Esophagus muscularis mucosa (tissue), 3 donors: ENCODE results near the gene DIP2C.

ENCODE experiments used
- CTCF ChIP-seq, 3 experiments: fragments of 200-600 bp in 2 of 3; fragments of 450-650 bp in 1 of 3; sonication (generic) in 2 of 3; IDR thresholded peaks; one replicate each; pipeline ENCODE4 v1.5.1; 2017 to 2019; ENCODE audit warnings: antibody characterized with exemption in 3 of 3, mild to moderate bottlenecking in 2 of 3, moderate library complexity in 1 of 3
- POLR2AphosphoS5 ChIP-seq, 2 donors: sonication (generic); formaldehyde crosslinking; IDR thresholded peaks; one replicate each; pipeline ENCODE4 v1.6.1; 2017; ENCODE audit warnings: antibody characterized with exemption in 2 of 2

- TF ChIP-seq CTCF (IDR thresholded peaks at IDR 0.05), result no peak
- TF ChIP-seq POLR2AphosphoS5 (IDR thresholded peaks at IDR 0.05), result no peak
These were observed 131.6 kb downstream of the DIP2C start for GRCh38 chr10:557792-558328.
